GM08714 (cell line): ENCODE measurements around the gene LTA.
A peak's percentile ranks its signal among the peaks of the same experiment; 100 is the strongest.

ENCODE experiments used
- H3K4me3 ChIP-seq: fragments of 200-500 bp; sonication (Bioruptor generic); 2 replicates; pipeline ENCODE4 v1.5.1; 2014; ENCODE audit warnings: mild to moderate bottlenecking, low read length, inconsistent platforms
- ZNF274 ChIP-seq: IDR thresholded peaks from 2 replicates; pipeline ENCODE4 v1.6.1; 2012; ENCODE audit warnings: mild to moderate bottlenecking, low read depth, low read length

Gene LTA, protein sequence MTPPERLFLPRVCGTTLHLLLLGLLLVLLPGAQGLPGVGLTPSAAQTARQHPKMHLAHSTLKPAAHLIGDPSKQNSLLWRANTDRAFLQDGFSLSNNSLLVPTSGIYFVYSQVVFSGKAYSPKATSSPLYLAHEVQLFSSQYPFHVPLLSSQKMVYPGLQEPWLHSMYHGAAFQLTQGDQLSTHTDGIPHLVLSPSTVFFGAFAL

DNA sequence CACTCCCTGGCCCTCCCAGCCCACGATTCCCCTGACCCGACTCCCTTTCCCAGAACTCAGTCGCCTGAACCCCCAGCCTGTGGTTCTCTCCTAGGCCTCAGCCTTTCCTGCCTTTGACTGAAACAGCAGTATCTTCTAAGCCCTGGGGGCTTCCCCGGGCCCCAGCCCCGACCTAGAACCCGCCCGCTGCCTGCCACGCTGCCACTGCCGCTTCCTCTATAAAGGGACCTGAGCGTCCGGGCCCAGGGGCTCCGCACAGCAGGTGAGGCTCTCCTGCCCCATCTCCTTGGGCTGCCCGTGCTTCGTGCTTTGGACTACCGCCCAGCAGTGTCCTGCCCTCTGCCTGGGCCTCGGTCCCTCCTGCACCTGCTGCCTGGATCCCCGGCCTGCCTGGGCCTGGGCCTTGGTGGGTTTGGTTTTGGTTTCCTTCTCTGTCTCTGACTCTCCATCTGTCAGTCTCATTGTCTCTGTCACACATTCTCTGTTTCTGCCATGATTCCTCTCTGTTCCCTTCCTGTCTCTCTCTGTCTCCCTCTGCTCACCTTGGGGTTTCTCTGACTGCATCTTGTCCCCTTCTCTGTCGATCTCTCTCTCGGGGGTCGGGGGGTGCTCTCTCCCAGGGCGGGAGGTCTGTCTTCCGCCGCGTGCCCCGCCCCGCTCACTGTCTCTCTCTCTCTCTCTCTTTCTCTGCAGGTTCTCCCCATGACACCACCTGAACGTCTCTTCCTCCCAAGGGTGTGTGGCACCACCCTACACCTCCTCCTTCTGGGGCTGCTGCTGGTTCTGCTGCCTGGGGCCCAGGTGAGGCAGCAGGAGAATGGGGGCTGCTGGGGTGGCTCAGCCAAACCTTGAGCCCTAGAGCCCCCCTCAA is at the start of gene LTA:
Gene LTA (plus strand): TSS at position 249 of the 871 bp plus-strand sequence. CDS start 454 bp downstream, at position 703.
- peak within 1 kb of the TSS; percentile 53; the same call in 1 of the 2 replicates for H3K4me3 ChIP-seq
- TF ChIP-seq ZNF274 = no peak

DNA sequence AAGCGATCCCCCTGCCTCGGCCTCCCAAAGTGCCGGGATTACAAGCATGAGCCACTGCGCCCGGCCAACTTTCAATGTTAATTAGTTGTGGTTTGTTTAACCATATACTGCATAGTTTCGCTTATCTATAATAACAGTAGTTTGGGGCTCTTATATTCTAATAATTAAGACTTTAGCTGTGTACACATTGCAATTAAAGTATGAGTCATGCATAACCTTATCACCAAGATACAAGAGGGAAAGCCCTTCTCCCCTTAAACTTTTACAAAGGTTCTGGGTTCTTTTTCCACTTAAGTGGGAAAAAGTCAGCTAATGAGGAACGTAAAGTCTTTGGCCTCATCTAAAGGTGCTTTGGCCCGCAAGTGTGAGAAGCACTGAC is 46.5 kb upstream of the LTA start:
- H3K4me3 ChIP-seq = no peak overlapping the region
- TF ChIP-seq ZNF274 = no peak

DNA sequence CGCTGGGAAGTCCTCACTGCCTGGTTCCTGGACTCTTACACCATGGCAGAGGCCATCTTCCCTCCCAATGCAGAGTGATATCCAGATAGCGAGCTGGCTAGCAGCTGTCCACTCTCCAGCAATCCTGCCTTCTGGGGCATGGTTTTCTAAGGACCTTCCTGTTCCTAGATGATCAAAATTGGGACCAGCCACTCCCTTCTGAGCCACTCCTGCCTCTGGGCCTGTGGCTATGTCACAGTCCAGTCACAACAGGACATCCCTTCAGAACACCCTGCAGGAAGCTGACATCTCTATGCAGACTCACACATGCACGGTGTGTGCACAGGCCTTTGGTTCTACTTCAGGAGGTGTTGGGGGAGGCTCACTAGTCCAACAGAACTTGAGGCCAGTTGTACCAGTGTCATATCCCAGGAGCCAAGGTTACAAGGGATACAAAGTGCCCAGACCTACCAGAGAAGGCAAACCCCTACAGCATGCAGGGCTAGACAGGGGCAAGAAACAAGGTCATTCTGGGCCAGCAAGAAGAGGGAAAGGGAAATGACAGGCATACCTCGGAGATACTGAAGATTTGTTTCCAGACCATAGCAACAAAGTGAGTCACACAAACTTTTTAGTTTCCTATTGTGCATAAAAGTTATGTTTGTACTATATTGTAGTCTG is 46.0 kb upstream of the LTA start:
- no peak overlapping the region for H3K4me3 ChIP-seq
- TF ChIP-seq ZNF274 = no peak

DNA sequence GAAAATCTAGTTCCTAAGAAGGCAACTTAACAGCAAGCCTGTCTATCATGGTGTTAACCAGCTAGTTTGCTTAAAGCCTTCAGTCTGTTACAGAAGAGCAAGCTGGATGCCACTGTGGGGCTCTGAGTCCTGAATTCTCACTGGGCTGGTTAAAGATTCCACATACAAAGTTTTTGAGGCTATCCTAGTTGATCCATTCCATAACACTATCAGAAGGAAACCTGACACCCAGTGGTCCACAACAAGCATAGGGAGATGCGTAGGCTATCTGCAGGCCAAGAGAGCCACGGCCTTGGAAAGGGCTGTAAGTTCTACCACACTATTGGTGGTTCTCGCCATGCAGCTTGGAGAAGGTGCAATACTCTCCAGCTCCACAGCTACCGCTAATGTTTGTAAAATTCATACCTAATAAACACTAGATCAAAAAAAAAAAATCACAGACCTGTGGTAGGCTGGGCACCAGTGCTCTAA is 43.7 kb upstream of the LTA start:
- no peak overlapping the region for H3K4me3 ChIP-seq
- TF ChIP-seq ZNF274 = no peak

DNA sequence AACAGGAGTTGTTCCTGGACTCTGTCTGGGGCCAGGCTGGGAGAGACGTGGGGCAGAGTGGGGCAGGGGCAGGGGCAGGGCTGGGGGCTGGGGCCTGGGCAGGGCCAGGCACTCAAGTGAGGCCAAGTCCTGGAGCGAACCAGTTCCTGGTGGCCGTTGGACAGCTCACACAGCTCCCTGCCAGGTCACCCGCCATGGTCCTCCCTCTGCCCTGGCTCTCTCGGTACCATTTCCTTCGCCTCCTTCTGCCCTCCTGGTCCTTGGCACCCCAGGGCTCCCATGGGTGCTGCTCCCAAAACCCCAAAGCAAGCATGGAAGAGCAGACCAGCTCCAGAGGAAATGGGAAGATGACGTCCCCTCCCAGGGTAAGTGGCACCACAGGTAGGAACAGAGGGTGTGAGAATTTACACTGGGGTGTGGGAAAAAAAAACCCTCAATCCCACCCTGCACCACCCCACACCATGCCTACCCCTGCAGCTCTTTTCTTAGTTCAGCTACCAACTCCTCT is 43.2 kb upstream of the LTA start, which contains the start of gene MCCD1:
Gene MCCD1 (plus strand): TSS at position 142 of the 508 bp plus-strand sequence. CDS start 53 bp downstream, at position 195.
- TF ChIP-seq ZNF274 = no peak
- H3K4me3 ChIP-seq = no peak within 1 kb of the TSS

DNA sequence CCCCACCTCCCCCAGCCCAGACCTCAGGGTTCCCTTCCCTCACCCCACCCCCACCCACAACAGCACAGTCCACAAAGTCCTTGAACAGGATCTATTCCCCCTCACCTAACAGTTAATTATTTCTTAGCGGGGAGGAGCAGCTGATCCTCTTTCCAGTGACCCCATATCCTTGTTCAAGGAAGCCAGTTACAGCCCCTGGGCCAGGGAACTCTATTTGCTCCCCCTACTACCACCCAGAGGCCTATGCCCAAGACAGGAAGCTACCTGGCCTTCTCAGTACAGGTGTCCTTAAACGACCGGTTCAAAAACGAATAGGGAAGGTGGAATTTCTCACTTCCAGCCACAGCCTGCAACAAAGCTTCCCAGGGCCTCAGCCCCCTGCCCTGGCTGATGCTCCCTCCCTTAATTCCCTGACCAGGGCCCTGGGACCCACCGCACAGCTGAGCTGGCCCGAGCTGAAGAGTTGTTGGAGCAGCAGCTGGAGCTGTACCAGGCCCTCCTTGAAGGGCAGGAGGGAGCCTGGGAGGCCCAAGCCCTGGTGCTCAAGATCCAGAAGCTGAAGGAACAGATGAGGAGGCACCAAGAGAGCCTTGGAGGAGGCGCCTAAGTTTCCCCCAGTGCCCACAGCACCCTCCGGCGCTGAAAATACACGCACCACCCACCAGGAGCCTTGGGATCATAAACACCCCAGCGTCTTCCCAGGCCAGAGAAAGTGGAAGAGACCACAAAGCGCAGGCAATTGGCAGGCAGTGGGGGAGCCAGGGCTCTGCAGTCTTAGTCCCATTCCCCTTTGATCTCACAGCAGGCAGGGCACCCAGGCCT is 42.5 kb upstream of the LTA start:
- no peak overlapping the region for H3K4me3 ChIP-seq

DNA sequence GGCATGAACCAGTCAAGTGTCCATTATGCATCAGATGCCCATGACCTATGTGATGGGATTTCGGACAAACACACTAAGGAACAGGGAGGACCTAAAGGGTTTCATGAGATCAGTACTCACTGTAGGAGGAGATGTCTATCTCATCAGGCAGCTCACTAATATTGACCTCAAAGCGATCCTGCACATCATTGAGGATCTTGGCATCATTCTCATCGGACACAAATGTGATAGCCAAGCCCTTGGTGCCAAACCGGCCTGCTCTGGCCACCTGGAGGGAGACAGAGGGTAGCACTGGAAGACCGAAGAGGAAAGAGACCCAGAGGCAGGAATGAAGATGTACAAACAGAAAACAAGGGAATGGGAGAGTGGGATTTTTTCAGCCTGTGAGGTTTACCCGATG is 41.4 kb upstream of the LTA start:
- no peak for TF ChIP-seq ZNF274
- H3K4me3 ChIP-seq = no peak overlapping the region

More for the DNA sequence above, 42.5 kb upstream of the LTA start:
- TF ChIP-seq ZNF274 = no peak

DNA sequence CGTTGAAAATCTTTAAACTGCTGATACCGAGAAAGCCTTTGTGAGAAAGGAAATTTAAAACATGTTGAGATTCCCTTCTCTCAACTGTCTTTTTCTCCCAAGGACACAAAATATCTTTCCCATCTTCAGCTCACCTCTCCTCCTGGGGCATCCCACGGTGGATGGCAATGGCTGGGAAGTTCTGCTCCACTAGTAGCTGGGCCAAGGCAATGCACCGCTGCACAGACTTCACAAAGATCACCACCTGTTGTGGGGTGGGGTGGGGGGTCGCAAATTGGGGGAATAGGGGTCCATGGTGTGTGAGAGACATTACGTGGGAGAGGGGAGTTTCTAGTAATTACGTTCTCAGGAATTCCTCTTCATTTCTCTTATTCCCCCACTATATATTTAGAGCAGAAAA is 40.9 kb upstream of the LTA start:
- H3K4me3 ChIP-seq = no peak overlapping the region
- no peak for TF ChIP-seq ZNF274

DNA sequence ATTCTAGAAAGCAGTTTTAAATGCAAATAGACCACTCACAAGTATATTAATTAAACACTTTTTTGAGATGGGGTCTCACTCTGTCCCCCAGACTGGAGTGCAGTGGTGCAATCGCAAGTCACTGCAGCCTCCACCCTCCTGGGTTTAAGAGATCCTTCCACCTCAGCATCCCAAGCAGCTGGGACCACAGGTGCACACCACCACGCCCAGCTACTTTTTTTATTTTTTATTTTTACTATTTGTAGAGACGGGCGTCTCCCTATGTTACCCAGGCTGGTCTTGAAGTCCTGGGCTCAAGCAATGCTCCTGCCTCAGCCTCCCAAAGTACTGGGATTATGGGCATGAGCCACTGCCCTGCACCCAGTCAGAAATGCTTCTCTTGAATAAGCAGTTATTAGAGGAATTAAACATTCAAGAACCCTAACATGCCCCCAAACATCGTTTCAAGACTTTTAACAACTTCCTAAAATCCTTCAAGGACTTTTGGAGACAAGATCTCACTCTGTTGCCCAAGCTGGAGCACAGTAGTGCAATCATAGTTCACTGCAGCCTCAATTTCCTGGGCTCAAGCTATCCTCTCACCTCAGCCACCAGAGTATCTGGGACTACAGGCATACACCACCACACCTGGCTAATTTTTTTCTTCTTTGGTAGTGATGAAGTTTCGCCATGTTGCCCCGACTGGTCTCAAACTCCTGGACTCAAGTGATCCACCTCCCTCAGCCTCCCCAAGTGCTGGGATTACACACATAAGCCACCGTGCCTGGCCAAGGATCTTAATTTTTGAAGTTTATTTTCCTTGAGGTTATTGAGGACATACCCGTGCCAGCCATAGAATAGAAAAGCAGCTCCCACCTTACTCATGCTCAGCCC is 40.1 kb upstream of the LTA start:
- TF ChIP-seq ZNF274 = no peak
- no peak overlapping the region for H3K4me3 ChIP-seq

DNA sequence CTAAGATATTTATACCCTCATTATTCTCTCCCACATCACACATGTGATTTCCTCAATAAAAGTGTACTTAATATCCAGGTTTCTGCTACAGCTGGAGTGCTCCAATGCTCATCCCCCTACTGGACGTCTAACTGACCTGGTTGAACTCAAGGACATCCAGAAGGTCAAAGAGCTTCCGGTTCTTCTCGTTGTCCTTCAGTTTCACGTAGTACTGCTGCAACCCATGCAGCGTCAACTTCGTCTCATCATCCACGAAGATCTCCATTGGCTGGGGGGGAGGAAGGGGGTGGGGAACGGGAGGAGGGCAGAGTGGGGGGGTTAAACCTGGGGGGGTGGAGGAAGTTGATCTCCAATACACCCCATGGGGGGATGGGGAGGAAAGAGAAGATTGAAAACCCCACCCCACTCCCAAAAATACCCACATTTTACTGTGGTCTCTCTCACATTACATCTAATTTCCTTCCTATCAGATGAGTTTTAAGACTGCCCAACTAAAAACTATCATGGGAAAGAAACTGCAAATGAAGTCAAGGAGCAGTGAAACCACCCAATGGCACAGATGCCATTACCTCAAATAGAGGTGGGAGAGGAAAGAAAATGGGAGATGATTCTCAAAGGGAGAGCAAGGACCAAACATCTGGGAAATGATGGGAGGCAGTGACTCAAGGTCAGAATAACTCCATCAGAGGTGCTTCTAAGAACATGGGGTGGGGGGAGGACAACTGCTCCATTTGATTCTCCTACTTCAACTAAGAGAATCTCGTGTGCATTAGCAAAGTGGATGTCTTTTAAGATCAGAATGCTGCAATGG is 39.2 kb upstream of the LTA start:
- TF ChIP-seq ZNF274 = no peak
- H3K4me3 ChIP-seq = no peak overlapping the region

DNA sequence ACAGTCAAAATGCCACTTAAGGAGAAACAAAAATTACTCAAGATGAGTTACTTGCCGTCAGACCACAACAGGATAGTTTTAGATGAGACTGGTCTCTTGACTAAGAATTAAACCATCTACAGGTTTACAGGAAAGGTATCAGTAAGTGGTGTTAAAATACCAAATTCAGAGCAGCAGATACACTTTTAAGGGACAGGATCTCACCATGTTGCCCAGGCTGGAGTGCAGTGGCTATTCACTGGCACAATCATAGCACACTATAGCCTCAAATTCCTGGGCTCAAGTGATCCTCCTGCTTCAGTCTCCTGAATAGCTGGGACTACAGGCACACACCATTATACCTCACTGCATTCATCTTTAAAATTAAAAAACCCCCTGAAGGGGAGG is 38.6 kb upstream of the LTA start:
- H3K4me3 ChIP-seq = no peak overlapping the region
- TF ChIP-seq ZNF274 = no peak

DNA sequence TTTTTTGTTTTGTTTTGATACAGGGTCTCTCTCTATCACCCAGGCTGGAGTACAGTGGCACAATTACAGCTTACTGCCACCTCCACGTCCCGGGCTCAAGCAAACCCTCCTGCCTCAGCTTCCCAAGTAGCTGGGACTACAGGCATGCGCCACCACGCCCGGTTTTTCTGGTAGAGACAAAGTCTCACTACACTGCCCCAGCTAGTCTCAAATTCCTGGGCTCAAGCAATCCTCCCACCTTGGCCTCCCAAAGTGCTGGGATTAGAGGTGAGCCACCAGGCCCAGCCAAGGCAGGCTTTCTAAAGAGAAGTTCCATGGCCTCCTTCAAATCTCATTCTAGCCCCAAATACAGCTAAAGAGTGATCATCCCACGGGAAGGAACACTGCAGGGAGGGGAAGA is 38.1 kb upstream of the LTA start:
- TF ChIP-seq ZNF274 = no peak
- H3K4me3 ChIP-seq = no peak overlapping the region

DNA sequence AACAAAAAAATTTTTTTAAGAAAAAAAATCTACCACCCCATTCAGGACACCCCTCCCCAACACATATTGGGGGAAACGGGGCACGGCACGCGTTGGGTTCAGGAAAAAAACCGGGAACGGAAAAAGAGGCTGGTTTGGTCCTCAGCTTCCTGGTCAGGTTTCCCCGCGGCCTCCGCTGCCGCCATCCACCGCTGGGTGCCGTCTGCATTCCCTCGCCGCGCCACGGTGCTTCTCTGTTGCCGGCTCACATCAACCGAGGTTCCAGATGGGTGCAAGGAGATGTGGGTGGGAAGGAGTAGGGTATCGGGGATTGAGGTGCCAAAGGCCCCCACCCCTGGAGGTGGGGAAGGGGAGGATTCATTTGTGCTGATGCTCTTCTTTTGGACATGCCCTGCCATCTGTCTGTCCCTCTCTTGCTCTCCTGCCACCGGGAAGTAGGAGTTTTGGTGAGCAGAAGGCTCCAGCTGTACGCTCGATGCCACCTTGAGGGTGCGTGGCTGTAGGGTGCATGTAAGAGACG is 37.5 kb upstream of the LTA start:
- no peak overlapping the region for H3K4me3 ChIP-seq
- no peak for TF ChIP-seq ZNF274
